Dedifferentiated amniotic fluid mesenchymal stem cell (primary cell): ENCODE measurements around the gene CLCNKA.

ENCODE experiments used
- DNase-seq: peaks from one replicate; pipeline ENCODE4 v3.0.0-alpha.2; 2016; ENCODE audit errors: extremely low spot score

The CLCNKA gene

DNA sequence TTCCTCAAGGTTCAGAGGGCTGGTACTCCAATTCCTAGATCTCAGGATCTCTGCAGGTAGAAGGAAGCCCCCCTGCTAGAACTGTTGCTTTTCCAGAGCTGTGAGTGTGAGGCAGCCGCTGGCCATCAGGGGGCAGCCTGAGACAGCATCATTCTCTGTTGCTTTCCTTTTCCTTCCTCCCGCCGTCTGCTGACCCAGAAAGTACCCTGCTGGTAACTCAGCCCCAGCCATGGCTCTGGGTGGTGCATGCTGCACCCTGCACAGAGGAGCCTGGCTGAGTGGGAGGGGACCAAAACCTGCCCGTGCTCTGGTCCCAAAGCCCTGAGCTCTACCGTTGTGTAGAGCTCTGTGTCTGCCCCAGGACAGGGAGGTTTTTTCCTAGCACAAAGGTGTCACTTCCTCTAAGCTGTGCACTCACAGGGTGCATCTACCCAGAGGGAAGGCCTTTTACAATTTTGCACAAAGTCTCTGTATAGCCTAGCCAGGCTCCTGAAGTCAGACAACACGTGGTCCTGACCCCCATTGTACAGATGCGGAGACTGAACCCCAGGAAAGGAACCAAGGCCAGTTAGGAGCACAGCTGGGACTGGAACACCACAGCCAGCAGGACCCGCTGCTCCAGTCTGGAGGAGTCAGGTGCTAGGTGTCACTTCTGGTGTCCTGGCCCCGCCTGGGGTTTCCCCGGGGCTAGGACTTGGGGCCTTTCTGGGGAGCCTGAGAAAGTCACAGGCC, 57.3 kb downstream of the CLCNKA start:
- DNase-seq = peak; percentile 49

DNA sequence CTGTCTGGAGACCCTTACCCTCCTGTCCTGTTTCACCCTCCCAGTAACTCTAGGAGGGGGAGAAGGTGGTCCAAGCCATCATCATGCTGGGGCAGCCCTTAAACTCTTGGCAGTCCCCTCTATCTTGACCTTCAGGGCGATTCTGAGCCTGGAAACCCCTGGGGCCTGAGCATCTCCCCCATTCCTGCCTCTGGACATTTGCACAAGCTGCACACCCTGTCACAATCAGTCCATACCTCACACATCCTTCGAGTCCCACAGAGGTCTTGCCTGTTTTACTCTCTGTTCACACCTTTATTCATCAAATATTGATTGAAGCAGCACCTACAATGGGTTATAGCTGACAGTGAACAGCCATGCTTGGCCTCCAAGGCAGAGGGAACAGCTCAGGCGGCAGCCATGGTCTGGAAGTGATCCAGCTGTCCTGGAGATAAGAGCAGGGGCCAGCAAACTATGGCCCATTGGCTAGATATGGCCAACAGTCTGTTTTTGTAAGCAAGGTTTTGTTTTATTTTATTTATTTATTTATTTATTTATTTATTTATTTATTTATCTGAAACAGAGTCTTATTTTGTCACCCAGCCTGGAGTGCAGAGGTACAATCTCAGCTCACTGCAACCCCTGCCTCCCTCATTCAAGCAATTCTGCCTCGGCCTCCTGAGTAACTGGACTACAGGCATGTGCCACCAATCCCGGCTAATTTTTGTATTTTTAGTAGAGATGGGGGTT, 58.8 kb downstream of the CLCNKA start:
- no peak for DNase-seq

GRCh38 chr1:16081636-16082035, 59.8 kb downstream of the CLCNKA start:
- DNase-seq = no peak

GRCh38 chr1:16082283-16083038, 60.6 kb downstream of the CLCNKA start:
- DNase-seq = peak; percentile 40

DNA sequence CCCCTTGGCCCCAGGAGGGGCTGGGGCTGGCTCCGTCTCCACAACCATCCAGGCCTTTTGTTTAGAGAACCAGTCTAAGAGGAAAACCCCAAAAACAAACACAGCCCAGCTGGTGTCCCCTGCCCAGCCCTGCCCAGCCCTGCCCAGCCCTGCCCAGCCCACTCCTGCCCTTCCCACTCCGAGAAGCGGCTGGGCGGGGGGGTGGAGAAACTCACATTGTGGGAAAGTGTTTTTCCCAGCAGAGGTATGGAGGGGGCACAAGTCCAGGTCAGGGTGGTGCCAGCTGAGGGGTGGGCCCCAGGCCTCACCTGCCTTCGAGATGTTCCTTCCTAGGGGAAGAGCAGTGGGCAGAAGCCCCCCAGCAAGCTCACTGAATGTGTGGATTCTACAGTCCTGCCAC, 61.6 kb downstream of the CLCNKA start:
- DNase-seq = no peak
